Peyer's patch (tissue), 4 donors: ENCODE data around the gene CTAG1B.

Source experiments
- POLR2A ChIP-seq, 2 donors: fragments of 450-650 bp; IDR thresholded peaks; one replicate each; pipeline ENCODE4 v1.5.1; 2017; ENCODE audit warnings: antibody characterized with exemption in 2 of 2, mild to moderate bottlenecking in 2 of 2, moderate library complexity in 2 of 2
- TF ChIP-seq, protein P1 (sequence below), 6 experiments: fragments of 450-650 bp in 4 of 6; fragments of 200-600 bp in 2 of 6; sonication (generic) in 1 of 6; IDR thresholded peaks; one replicate each; pipeline ENCODE4 v1.5.1; 2017 to 2019; ENCODE audit warnings: antibody characterized with exemption in 6 of 6, mild to moderate bottlenecking in 3 of 6, moderate library complexity in 1 of 6

DNA sequence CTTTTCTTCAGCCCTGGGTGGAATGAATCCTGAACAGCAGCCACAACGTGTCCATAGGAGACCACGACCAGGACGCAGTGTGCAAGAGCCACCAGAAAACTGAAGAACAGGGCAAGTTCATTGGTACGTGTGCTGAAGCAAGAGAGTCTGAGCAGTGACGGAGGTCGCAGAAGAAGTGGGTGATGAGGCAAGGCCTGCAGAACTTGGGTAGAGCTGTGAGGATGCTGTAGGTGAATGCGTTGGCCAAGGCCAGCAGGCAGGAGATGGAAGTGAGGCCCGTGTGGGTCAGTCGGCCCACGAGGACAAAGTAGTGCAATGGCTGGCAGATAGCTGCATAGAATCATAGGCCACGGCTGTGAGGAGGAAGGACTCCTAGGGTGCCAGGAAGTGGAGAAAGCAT is 39.9 kb upstream of the CTAG1B start:
- TF ChIP-seq, protein P1, sequence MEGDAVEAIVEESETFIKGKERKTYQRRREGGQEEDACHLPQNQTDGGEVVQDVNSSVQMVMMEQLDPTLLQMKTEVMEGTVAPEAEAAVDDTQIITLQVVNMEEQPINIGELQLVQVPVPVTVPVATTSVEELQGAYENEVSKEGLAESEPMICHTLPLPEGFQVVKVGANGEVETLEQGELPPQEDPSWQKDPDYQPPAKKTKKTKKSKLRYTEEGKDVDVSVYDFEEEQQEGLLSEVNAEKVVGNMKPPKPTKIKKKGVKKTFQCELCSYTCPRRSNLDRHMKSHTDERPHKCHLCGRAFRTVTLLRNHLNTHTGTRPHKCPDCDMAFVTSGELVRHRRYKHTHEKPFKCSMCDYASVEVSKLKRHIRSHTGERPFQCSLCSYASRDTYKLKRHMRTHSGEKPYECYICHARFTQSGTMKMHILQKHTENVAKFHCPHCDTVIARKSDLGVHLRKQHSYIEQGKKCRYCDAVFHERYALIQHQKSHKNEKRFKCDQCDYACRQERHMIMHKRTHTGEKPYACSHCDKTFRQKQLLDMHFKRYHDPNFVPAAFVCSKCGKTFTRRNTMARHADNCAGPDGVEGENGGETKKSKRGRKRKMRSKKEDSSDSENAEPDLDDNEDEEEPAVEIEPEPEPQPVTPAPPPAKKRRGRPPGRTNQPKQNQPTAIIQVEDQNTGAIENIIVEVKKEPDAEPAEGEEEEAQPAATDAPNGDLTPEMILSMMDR (IDR thresholded peaks at IDR 0.05): no peak
- no peak for TF ChIP-seq POLR2A (IDR thresholded peaks at IDR 0.05)
